ENCODE data around the gene RNF217. TPM values are rescaled to one million over a fixed set of nuclear protein-coding genes. Genes with fewer than 3 reads are reported as not detected.

The RNF217 gene
- polyA plus RNA-seq, 1 donor (not counting 4 experiments of a cell fraction or from before 2014, with no cell fraction given), result 44.0 TPM

- H3K36me3 ChIP-seq (ENCODE audit: control insufficient read depth in 2 of 2, extremely low read depth in 1 of 2, insufficient read depth in 2 of 2, low read length in 2 of 2), result peaks cover 0 to 4% of the 10 kb centered on the region in 2 experiments
Observed at GRCh38 chr6:125009578-125009977, 47.3 kb downstream of the RNF217 start.

GRCh38 chr6:125013938-125014660 is 51.9 kb downstream of the RNF217 start:
- peaks cover 22% of the 10 kb centered on the region for H3K4me1 ChIP-seq (ENCODE audit: control insufficient read depth, extremely low read depth, insufficient read depth, low read length)
- no peak for TF ChIP-seq CTCF (optimal IDR thresholded peaks at IDR 0.05 in 1 of 3, IDR thresholded peaks at IDR 0.05 in 1 of 3, conservative IDR thresholded peaks at IDR 0.05 in 1 of 3; ENCODE audit: extremely low read depth in 1 of 3, insufficient read depth in 2 of 3, low read length in 3 of 3)
- no peak for TF ChIP-seq EZH2 (IDR thresholded peaks at IDR 0.05; ENCODE audit: low read length)
- no peak overlapping the region for H3K4me3 ChIP-seq (ENCODE audit: control insufficient read depth in 2 of 3, extremely low read depth in 1 of 3, insufficient read depth in 2 of 3, low read depth in 1 of 3, low read length in 3 of 3)
- H3K79me2 ChIP-seq (ENCODE audit: control insufficient read depth, insufficient read depth, low read length), result peaks cover 45% of the 10 kb centered on the region
- no peaks in the 10 kb centered on the region for H3K27me3 ChIP-seq (ENCODE audit: control insufficient read depth, extremely low read depth, insufficient read depth, low read length)
- H3K9ac ChIP-seq (ENCODE audit: control insufficient read depth, extremely low read depth, insufficient read depth, low read length), result no peak overlapping the region
- peak overlapping the region; percentile 46 for H3K27ac ChIP-seq (ENCODE audit: control insufficient read depth, insufficient read depth, low read length)
- no peaks in the 10 kb centered on the region for H4K20me1 ChIP-seq (ENCODE audit: control insufficient read depth, extremely low read depth, insufficient read depth, low read length)
- H3K9me1 ChIP-seq (ENCODE audit: control insufficient read depth, extremely low read depth, insufficient read depth, low read length), result no peaks in the 10 kb centered on the region
- no peak for DNase-seq (ENCODE audit: low read depth, low spot score)
- H3K9me3 ChIP-seq (ENCODE audit: control insufficient read depth, low read depth, low read length), result no peaks in the 10 kb centered on the region
- FAIRE-seq, result peak; percentile 78
- H3K4me2 ChIP-seq (ENCODE audit: control insufficient read depth, extremely low read depth, insufficient read depth, low read depth, low read length), result peak overlapping the region; percentile 25
- dilution Hi-C loops (cut with MboI; ENCODE audit: extremely low pct_ligation_motif_present, low sequenced_read_pairs), result no loop called here
- H2AFZ ChIP-seq (ENCODE audit: control insufficient read depth, low read length), result no peak overlapping the region
- H3K36me3 ChIP-seq (ENCODE audit: control insufficient read depth in 2 of 2, extremely low read depth in 1 of 2, insufficient read depth in 2 of 2, low read length in 2 of 2), result peaks cover 0 to 1% of the 10 kb centered on the region in 2 experiments

More at GRCh38 chr6:125009578-125009977, 47.3 kb downstream of the RNF217 start:
- Histone ChIP-seq H3K4me2 (ENCODE audit: control insufficient read depth, extremely low read depth, insufficient read depth, low read depth, low read length) (no peak overlapping the region), H3K4me3 (ENCODE audit: control insufficient read depth in 2 of 3, extremely low read depth in 1 of 3, insufficient read depth in 2 of 3, low read depth in 1 of 3, low read length in 3 of 3) (no peak overlapping the region), H3K4me1 (ENCODE audit: control insufficient read depth, extremely low read depth, insufficient read depth, low read length) (peaks cover 35% of the 10 kb centered on the region), H2AFZ (ENCODE audit: control insufficient read depth, low read length) (no peak overlapping the region), H3K9me3 (ENCODE audit: control insufficient read depth, low read depth, low read length) (no peaks in the 10 kb centered on the region), H3K9ac (ENCODE audit: control insufficient read depth, extremely low read depth, insufficient read depth, low read length) (no peak overlapping the region), H3K9me1 (ENCODE audit: control insufficient read depth, extremely low read depth, insufficient read depth, low read length) (no peaks in the 10 kb centered on the region), H3K27me3 (ENCODE audit: control insufficient read depth, extremely low read depth, insufficient read depth, low read length) (no peaks in the 10 kb centered on the region), H4K20me1 (ENCODE audit: control insufficient read depth, extremely low read depth, insufficient read depth, low read length) (no peaks in the 10 kb centered on the region), H3K27ac (ENCODE audit: control insufficient read depth, insufficient read depth, low read length) (no peak overlapping the region), H3K79me2 (ENCODE audit: control insufficient read depth, insufficient read depth, low read length) (peaks cover 30% of the 10 kb centered on the region)
- dilution Hi-C loops (cut with MboI; ENCODE audit: extremely low pct_ligation_motif_present, low sequenced_read_pairs), result no loop called here
- no peak for FAIRE-seq
- DNase-seq (ENCODE audit: low read depth, low spot score), result no peak
- TF ChIP-seq CTCF (optimal IDR thresholded peaks at IDR 0.05 in 1 of 3, IDR thresholded peaks at IDR 0.05 in 1 of 3, conservative IDR thresholded peaks at IDR 0.05 in 1 of 3; ENCODE audit: extremely low read depth in 1 of 3, insufficient read depth in 2 of 3, low read length in 3 of 3), result no peak
- TF ChIP-seq EZH2 (IDR thresholded peaks at IDR 0.05; ENCODE audit: low read length), result no peak
